ENCODE data around the gene WDR59. TPM values are rescaled to one million over a fixed set of nuclear protein-coding genes. Genes with fewer than 3 reads are reported as not detected.

Gene WDR59
- total and polyA plus RNA-seq, 2 experiments from 2014 or later: 38.7 to 54.5 TPM

GRCh38 chr16:75032655-75033054, 47.7 kb upstream of the WDR59 start:
- H3K4me3 Mint-ChIP-seq: no peak overlapping the region
- Histone ChIP-seq H3K4me3 (no peak overlapping the region), H4K20me1 (replicated peaks; ENCODE audit: insufficient read depth) (no peaks in the 10 kb centered on the region; the same call in none of the 2 replicates), H3K27me3 (ENCODE audit: insufficient read depth) (no peaks in the 10 kb centered on the region), H3K36me3 (ENCODE audit: insufficient read depth) (0 out of 2 replicates have a peak, but pooled peaks cover 6% of the 10 kb centered on the region), H3F3A (replicated peaks; ENCODE audit: low read depth) (no peaks in the 10 kb centered on the region), H3K4me1 (ENCODE audit: insufficient read depth) (no peaks in the 10 kb centered on the region), H2AFZ (no peak overlapping the region), H3K9me2 (ENCODE audit: insufficient read depth) (no peaks in the 10 kb centered on the region), H3K4me2 (no peak overlapping the region), H3K27ac (ENCODE audit: low read depth) (no peak overlapping the region), H3K79me2 (replicated peaks; ENCODE audit: insufficient read depth) (peaks cover 99% of the 10 kb centered on the region)
- TF ChIP-seq REST (IDR thresholded peaks at IDR 0.05; ENCODE audit: unreplicated experiment): no peak
- TF ChIP-seq ZNF114 (CRISPR knock-in tag; IDR thresholded peaks at IDR 0.05): no peak
- TF ChIP-seq POLR2AphosphoS5 (IDR thresholded peaks at IDR 0.05; ENCODE audit: low read depth): no peak
- peaks cover 16% of the 10 kb centered on the region for H3K36me3 Mint-ChIP-seq (ENCODE audit: low read depth)
- no peaks in the 10 kb centered on the region for H3K27me3 Mint-ChIP-seq (ENCODE audit: insufficient read depth, low read depth, poor library complexity)
- DNase-seq (ENCODE audit: low spot score) (no peak), ATAC-seq (no peak)
- H3K9me3 Mint-ChIP-seq: peaks cover 5% of the 10 kb centered on the region; the same call in 1 of the 3 replicates
- no peak overlapping the region for H3K27ac Mint-ChIP-seq
- H3K4me1 Mint-ChIP-seq: no peaks in the 10 kb centered on the region

GRCh38 chr16:75029854-75030253, 44.9 kb upstream of the WDR59 start:
- Histone ChIP-seq H3K9me2 (ENCODE audit: insufficient read depth) (no peaks in the 10 kb centered on the region), H2AFZ (no peak overlapping the region), H3K79me2 (replicated peaks; ENCODE audit: insufficient read depth) (peaks cover 97% of the 10 kb centered on the region), H3F3A (replicated peaks; ENCODE audit: low read depth) (no peaks in the 10 kb centered on the region), H4K20me1 (replicated peaks; ENCODE audit: insufficient read depth) (no peaks in the 10 kb centered on the region; the same call in 1 of the 2 replicates), H3K4me3 (no peak overlapping the region), H3K4me2 (no peak overlapping the region), H3K27me3 (ENCODE audit: insufficient read depth) (no peaks in the 10 kb centered on the region), H3K36me3 (ENCODE audit: insufficient read depth) (no peaks in the 10 kb centered on the region), H3K4me1 (ENCODE audit: insufficient read depth) (no peaks in the 10 kb centered on the region), H3K27ac (ENCODE audit: low read depth) (no peak overlapping the region)
- Mint-ChIP-seq H3K9me3 (0 out of 3 replicates have a peak, but pooled peaks cover 3% of the 10 kb centered on the region), H3K4me3 (no peak overlapping the region), H3K4me1 (peaks cover 5% of the 10 kb centered on the region; the same call in 1 of the 3 replicates), H3K36me3 (ENCODE audit: low read depth) (peaks cover 4% of the 10 kb centered on the region; the same call in 2 of the 3 replicates), H3K27ac (no peak overlapping the region), H3K27me3 (ENCODE audit: insufficient read depth, low read depth, poor library complexity) (no peaks in the 10 kb centered on the region)
- DNase-seq (ENCODE audit: low spot score) (no peak), ATAC-seq (no peak)
- TF ChIP-seq CREB1 (CRISPR knock-in tag; IDR thresholded peaks at IDR 0.05; ENCODE audit: low read depth) (no peak), POLR2AphosphoS5 (IDR thresholded peaks at IDR 0.05; ENCODE audit: low read depth) (no peak), ZNF114 (CRISPR knock-in tag; IDR thresholded peaks at IDR 0.05) (no peak), ZNF331 (CRISPR knock-in tag; IDR thresholded peaks at IDR 0.05; ENCODE audit: low read depth) (no peak), EZH2phosphoT487 (IDR thresholded peaks at IDR 0.05; ENCODE audit: unreplicated experiment) (no peak), CTCF (conservative IDR thresholded peaks at IDR 0.05; ENCODE audit: low read depth in 2 of 2) (no peak), ZNF462 (CRISPR knock-in tag; IDR thresholded peaks at IDR 0.05) (no peak), NANOG (IDR thresholded peaks at IDR 0.05; ENCODE audit: borderline replicate concordance) (no peak), EZH2 (IDR thresholded peaks at IDR 0.05; ENCODE audit: low read depth, unreplicated experiment) (no peak), JUNB (IDR thresholded peaks at IDR 0.05; ENCODE audit: unreplicated experiment) (no peak)
